Measurements from ENCODE around the gene NF1. TPM values are rescaled to one million over a fixed set of nuclear protein-coding genes. Genes with fewer than 3 reads are reported as not detected.

NF1 gene
- total RNA-seq, 1 experiment from 2014 or later: 62.4 TPM

DNA sequence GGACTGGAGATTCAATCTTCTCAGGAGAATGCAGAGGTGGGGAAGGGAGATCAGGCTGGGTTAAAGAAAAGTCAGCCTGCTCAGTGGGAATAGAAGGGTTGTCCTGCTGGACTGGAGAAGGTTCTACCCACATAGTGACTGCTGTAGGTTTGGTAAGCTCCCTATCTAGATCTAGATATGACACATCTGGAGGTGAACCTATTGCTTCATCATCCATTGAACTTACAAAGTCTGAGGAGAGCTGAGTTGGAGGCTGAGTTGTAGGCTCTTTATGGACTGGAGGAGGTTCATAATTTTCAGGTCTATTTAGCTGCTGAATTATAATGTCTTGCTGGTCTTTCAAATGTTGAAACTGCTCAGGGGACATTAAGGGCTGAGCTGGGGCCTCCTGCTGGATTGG is 46.0 kb upstream of the NF1 start:
- ChIA-PET POLR2A (no interaction called here), CTCF (no interaction called here)
- no TSS peak for BruUV-seq (replicated peaks)
- no peaks in the 10 kb centered on the region for H3K36me3 ChIP-seq (ENCODE audit: control insufficient read depth, insufficient read depth, low read length)
- H3K9me3 Mint-ChIP-seq (ENCODE audit: unreplicated experiment): peaks cover 9% of the 10 kb centered on the region
- H3K9me3 ChIP-seq: no peaks in the 10 kb centered on the region
- intact Hi-C loops (cut with micrococcal nuclease; ENCODE audit: unreplicated experiment): no loop called here
- H3K4me1 Mint-ChIP-seq (ENCODE audit: low read depth, unreplicated experiment): peaks cover 7% of the 10 kb centered on the region
- DNase-seq: no peak
- H3K27me3 ChIP-seq (replicated peaks; ENCODE audit: control insufficient read depth, insufficient read depth, low read length): no peaks in the 10 kb centered on the region
- no peaks in the 10 kb centered on the region for H3K36me3 Mint-ChIP-seq (ENCODE audit: insufficient read depth, unreplicated experiment)
- H3K4me1 ChIP-seq: peaks cover 5% of the 10 kb centered on the region; the same call in 1 of the 2 replicates
- no peak overlapping the region for H3K4me3 ChIP-seq (ENCODE audit: low read depth, low read length)
- no peak overlapping the region for H3K4me3 Mint-ChIP-seq (ENCODE audit: unreplicated experiment)
- no peak overlapping the region for H3K27ac Mint-ChIP-seq (ENCODE audit: unreplicated experiment)
- TF ChIP-seq, protein P1, sequence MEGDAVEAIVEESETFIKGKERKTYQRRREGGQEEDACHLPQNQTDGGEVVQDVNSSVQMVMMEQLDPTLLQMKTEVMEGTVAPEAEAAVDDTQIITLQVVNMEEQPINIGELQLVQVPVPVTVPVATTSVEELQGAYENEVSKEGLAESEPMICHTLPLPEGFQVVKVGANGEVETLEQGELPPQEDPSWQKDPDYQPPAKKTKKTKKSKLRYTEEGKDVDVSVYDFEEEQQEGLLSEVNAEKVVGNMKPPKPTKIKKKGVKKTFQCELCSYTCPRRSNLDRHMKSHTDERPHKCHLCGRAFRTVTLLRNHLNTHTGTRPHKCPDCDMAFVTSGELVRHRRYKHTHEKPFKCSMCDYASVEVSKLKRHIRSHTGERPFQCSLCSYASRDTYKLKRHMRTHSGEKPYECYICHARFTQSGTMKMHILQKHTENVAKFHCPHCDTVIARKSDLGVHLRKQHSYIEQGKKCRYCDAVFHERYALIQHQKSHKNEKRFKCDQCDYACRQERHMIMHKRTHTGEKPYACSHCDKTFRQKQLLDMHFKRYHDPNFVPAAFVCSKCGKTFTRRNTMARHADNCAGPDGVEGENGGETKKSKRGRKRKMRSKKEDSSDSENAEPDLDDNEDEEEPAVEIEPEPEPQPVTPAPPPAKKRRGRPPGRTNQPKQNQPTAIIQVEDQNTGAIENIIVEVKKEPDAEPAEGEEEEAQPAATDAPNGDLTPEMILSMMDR (IDR thresholded peaks at IDR 0.05; ENCODE audit: insufficient read depth in 1 of 2, low read depth in 1 of 2, low read length in 1 of 2, severe bottlenecking in 1 of 2, unreplicated experiment in 1 of 2): no peak
- H3K27me3 Mint-ChIP-seq (ENCODE audit: insufficient read depth, unreplicated experiment): peaks cover under 1% of the 10 kb centered on the region

DNA sequence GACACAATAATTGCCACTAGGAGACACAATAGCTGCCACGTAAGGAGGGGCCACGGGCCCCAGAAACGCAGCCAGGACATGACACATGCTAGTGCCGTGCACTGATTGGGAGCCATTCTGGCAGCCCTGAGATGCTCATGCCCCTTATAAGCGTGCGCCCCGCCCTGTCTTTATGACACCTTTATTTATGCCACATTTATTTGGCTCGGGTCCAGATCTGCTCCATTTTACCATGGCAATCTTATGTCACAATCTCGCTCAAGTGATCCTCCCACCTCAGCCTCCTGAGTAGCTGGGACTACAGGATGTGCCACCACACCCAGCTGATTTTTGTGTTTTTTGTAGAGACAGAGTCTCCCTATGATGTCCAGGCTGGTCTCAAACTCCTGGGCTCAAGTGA is 43.8 kb upstream of the NF1 start:
- no peaks in the 10 kb centered on the region for H3K36me3 Mint-ChIP-seq (ENCODE audit: insufficient read depth, unreplicated experiment)
- Histone ChIP-seq H3K4me3 (ENCODE audit: low read depth, low read length) (no peak overlapping the region), H3K4me1 (peaks cover 5% of the 10 kb centered on the region; the same call in 1 of the 2 replicates), H3K27me3 (replicated peaks; ENCODE audit: control insufficient read depth, insufficient read depth, low read length) (no peaks in the 10 kb centered on the region), H3K9me3 (no peaks in the 10 kb centered on the region), H3K36me3 (ENCODE audit: control insufficient read depth, insufficient read depth, low read length) (no peaks in the 10 kb centered on the region)
- H3K27ac Mint-ChIP-seq (ENCODE audit: unreplicated experiment): no peak overlapping the region
- intact Hi-C loops (cut with micrococcal nuclease; ENCODE audit: unreplicated experiment): no loop called here
- POLR2A ChIA-PET: no interaction called here
- H3K4me1 Mint-ChIP-seq (ENCODE audit: low read depth, unreplicated experiment): peaks cover 7% of the 10 kb centered on the region
- no peak for DNase-seq
- TF ChIP-seq, protein P1 (IDR thresholded peaks at IDR 0.05; ENCODE audit: insufficient read depth in 1 of 2, low read depth in 1 of 2, low read length in 1 of 2, severe bottlenecking in 1 of 2, unreplicated experiment in 1 of 2): no peak
- no peaks in the 10 kb centered on the region for H3K27me3 Mint-ChIP-seq (ENCODE audit: insufficient read depth, unreplicated experiment)
- no TSS peak for BruUV-seq (replicated peaks)
- CTCF ChIA-PET: no interaction called here
- no peak overlapping the region for H3K4me3 Mint-ChIP-seq (ENCODE audit: unreplicated experiment)
- H3K9me3 Mint-ChIP-seq (ENCODE audit: unreplicated experiment): peaks cover 9% of the 10 kb centered on the region

DNA sequence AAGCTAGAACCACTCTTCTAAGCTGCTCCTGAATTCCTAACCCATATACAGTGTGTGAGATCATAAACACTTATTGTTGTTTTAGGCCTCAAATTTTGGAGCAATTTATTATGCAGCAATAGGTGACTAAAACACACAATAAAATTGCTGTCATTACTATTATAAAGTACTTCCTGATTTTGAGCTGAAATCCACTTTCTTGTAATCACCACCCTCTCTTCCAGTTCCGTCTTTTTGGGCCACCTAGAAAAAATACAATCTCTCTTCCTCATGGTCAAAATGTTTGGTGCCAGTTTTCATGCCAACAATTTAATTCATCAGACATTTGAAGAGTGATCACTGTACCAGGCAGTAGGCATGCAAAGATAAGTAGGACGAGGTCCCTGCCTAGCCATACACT is 43.3 kb upstream of the NF1 start:
- Mint-ChIP-seq H3K27me3 (ENCODE audit: insufficient read depth, unreplicated experiment) (no peaks in the 10 kb centered on the region), H3K27ac (ENCODE audit: unreplicated experiment) (no peak overlapping the region), H3K9me3 (ENCODE audit: unreplicated experiment) (peaks cover 9% of the 10 kb centered on the region), H3K36me3 (ENCODE audit: insufficient read depth, unreplicated experiment) (no peaks in the 10 kb centered on the region), H3K4me3 (ENCODE audit: unreplicated experiment) (no peak overlapping the region), H3K4me1 (ENCODE audit: low read depth, unreplicated experiment) (peaks cover 7% of the 10 kb centered on the region)
- Histone ChIP-seq H3K9me3 (no peaks in the 10 kb centered on the region), H3K36me3 (ENCODE audit: control insufficient read depth, insufficient read depth, low read length) (no peaks in the 10 kb centered on the region), H3K4me3 (ENCODE audit: low read depth, low read length) (no peak overlapping the region), H3K27me3 (replicated peaks; ENCODE audit: control insufficient read depth, insufficient read depth, low read length) (no peaks in the 10 kb centered on the region), H3K4me1 (peaks cover 5% of the 10 kb centered on the region; the same call in 1 of the 2 replicates)
- no TSS peak for BruUV-seq (replicated peaks)
- POLR2A ChIA-PET: no interaction called here
- intact Hi-C loops (cut with micrococcal nuclease; ENCODE audit: unreplicated experiment): no loop called here
- CTCF ChIA-PET: no interaction called here
- TF ChIP-seq, protein P1 (IDR thresholded peaks at IDR 0.05; ENCODE audit: insufficient read depth in 1 of 2, low read depth in 1 of 2, low read length in 1 of 2, severe bottlenecking in 1 of 2, unreplicated experiment in 1 of 2): no peak
- DNase-seq: no peak

Data from Caco-2 (cell line).